ENCODE measurements around the gene CLEC20A.

CLEC20A gene

GRCh38 chr1:178492341-178492740, 4.4 kb downstream of the CLEC20A start:
- H3K27me3 ChIP-seq (replicated peaks; ENCODE audit: insufficient read depth, low read length): no peaks in the 10 kb centered on the region
- H3K4me3 ChIP-seq (ENCODE audit: low read length): no peak overlapping the region
- TF ChIP-seq EZH2phosphoT487 (IDR thresholded peaks at IDR 0.05; ENCODE audit: low read length) (no peak), EZH2 (optimal IDR thresholded peaks at IDR 0.05; ENCODE audit: low read depth, low read length) (no peak), CTCF (IDR thresholded peaks at IDR 0.05; ENCODE audit: low read length) (no peak)
- no peak overlapping the region for H3K27ac ChIP-seq (ENCODE audit: low read length)
- no peak for DNase-seq
- H3K9ac ChIP-seq (ENCODE audit: low read length): no peak overlapping the region
- H3F3A ChIP-seq (ENCODE audit: insufficient read depth, low read length): no peaks in the 10 kb centered on the region
- no peaks in the 10 kb centered on the region for H3K79me2 ChIP-seq (ENCODE audit: low read length)
- no peaks in the 10 kb centered on the region for H4K20me1 ChIP-seq (ENCODE audit: insufficient read depth, low read length)
- no peak overlapping the region for H3K4me2 ChIP-seq (ENCODE audit: low read depth, low read length)
- H3K36me3 ChIP-seq (replicated peaks; ENCODE audit: insufficient read depth, low read length): no peaks in the 10 kb centered on the region
- no peaks in the 10 kb centered on the region for H3K9me2 ChIP-seq (replicated peaks; ENCODE audit: insufficient read depth, low read length)
- H2AFZ ChIP-seq (ENCODE audit: low read length): no peak overlapping the region
- H3K9me3 ChIP-seq (replicated peaks; ENCODE audit: insufficient read depth, low read length): no peaks in the 10 kb centered on the region
- no peaks in the 10 kb centered on the region for H3K4me1 ChIP-seq (ENCODE audit: low read length)

- no peak overlapping the region for H3K9ac ChIP-seq (ENCODE audit: low read length)
- H3K4me1 ChIP-seq (ENCODE audit: low read length): no peaks in the 10 kb centered on the region
- no peaks in the 10 kb centered on the region for H3K36me3 ChIP-seq (replicated peaks; ENCODE audit: insufficient read depth, low read length)
- no peaks in the 10 kb centered on the region for H4K20me1 ChIP-seq (ENCODE audit: insufficient read depth, low read length)
- H3K4me3 ChIP-seq (ENCODE audit: low read length): no peak overlapping the region
- no peak for DNase-seq
- H3F3A ChIP-seq (ENCODE audit: insufficient read depth, low read length): no peaks in the 10 kb centered on the region
- no peaks in the 10 kb centered on the region for H3K79me2 ChIP-seq (ENCODE audit: low read length)
- H3K9me2 ChIP-seq (replicated peaks; ENCODE audit: insufficient read depth, low read length): no peaks in the 10 kb centered on the region
- H3K27ac ChIP-seq (ENCODE audit: low read length): no peak overlapping the region
- no peak overlapping the region for H2AFZ ChIP-seq (ENCODE audit: low read length)
- no peak overlapping the region for H3K4me2 ChIP-seq (ENCODE audit: low read depth, low read length)
- TF ChIP-seq EZH2 (optimal IDR thresholded peaks at IDR 0.05; ENCODE audit: low read depth, low read length) (no peak), CTCF (IDR thresholded peaks at IDR 0.05; ENCODE audit: low read length) (no peak), EZH2phosphoT487 (IDR thresholded peaks at IDR 0.05; ENCODE audit: low read length) (no peak)
- H3K27me3 ChIP-seq (replicated peaks; ENCODE audit: insufficient read depth, low read length): no peaks in the 10 kb centered on the region
- H3K9me3 ChIP-seq (replicated peaks; ENCODE audit: insufficient read depth, low read length): no peaks in the 10 kb centered on the region
These were observed 5.0 kb downstream of the CLEC20A start for GRCh38 chr1:178491721-178492120.

- no peaks in the 10 kb centered on the region for H3K9me2 ChIP-seq (replicated peaks; ENCODE audit: insufficient read depth, low read length)
- DNase-seq: no peak
- H3K4me1 ChIP-seq (ENCODE audit: low read length): no peaks in the 10 kb centered on the region
- H3K27me3 ChIP-seq (replicated peaks; ENCODE audit: insufficient read depth, low read length): no peaks in the 10 kb centered on the region
- H3K4me2 ChIP-seq (ENCODE audit: low read depth, low read length): no peak overlapping the region
- no peak overlapping the region for H3K4me3 ChIP-seq (ENCODE audit: low read length)
- H3K79me2 ChIP-seq (ENCODE audit: low read length): no peaks in the 10 kb centered on the region
- no peaks in the 10 kb centered on the region for H3F3A ChIP-seq (ENCODE audit: insufficient read depth, low read length)
- H4K20me1 ChIP-seq (ENCODE audit: insufficient read depth, low read length): no peaks in the 10 kb centered on the region
- TF ChIP-seq EZH2 (optimal IDR thresholded peaks at IDR 0.05; ENCODE audit: low read depth, low read length) (no peak), CTCF (IDR thresholded peaks at IDR 0.05; ENCODE audit: low read length) (no peak), EZH2phosphoT487 (IDR thresholded peaks at IDR 0.05; ENCODE audit: low read length) (no peak)
- H3K9me3 ChIP-seq (replicated peaks; ENCODE audit: insufficient read depth, low read length): no peaks in the 10 kb centered on the region
- H2AFZ ChIP-seq (ENCODE audit: low read length): no peak overlapping the region
- no peaks in the 10 kb centered on the region for H3K36me3 ChIP-seq (replicated peaks; ENCODE audit: insufficient read depth, low read length)
- no peak overlapping the region for H3K9ac ChIP-seq (ENCODE audit: low read length)
- H3K27ac ChIP-seq (ENCODE audit: low read length): no peak overlapping the region
These were observed 5.8 kb downstream of the CLEC20A start for GRCh38 chr1:178490967-178491366.

All from MM.1S (cell line).